ENCODE results near the gene AGAP5.

AGAP5 gene

GRCh38 chr10:73647211-73647874, 50.6 kb downstream of the AGAP5 start:
- TF ChIP-seq CTCF (conservative IDR thresholded peaks at IDR 0.05; ENCODE audit: low read depth, low read length) = no peak
- DNase-seq (ENCODE audit: low read depth) = peak; percentile 42
- peak overlapping the region; percentile 73 for H3K4me3 ChIP-seq (ENCODE audit: low read depth, low read length)

- no peak for DNase-seq (ENCODE audit: low read depth)
- TF ChIP-seq CTCF (conservative IDR thresholded peaks at IDR 0.05; ENCODE audit: low read depth, low read length) = no peak
- H3K4me3 ChIP-seq (ENCODE audit: low read depth, low read length) = no peak overlapping the region
These were observed 51.3 kb downstream of the AGAP5 start for GRCh38 chr10:73646598-73647041.

GRCh38 chr10:73645251-73645650, 52.7 kb downstream of the AGAP5 start:
- DNase-seq (ENCODE audit: low read depth) = no peak
- no peak for TF ChIP-seq CTCF (conservative IDR thresholded peaks at IDR 0.05; ENCODE audit: low read depth, low read length)
- H3K4me3 ChIP-seq (ENCODE audit: low read depth, low read length) = no peak overlapping the region

GRCh38 chr10:73644767-73645166, 53.1 kb downstream of the AGAP5 start:
- no peak for DNase-seq (ENCODE audit: low read depth)
- TF ChIP-seq CTCF (conservative IDR thresholded peaks at IDR 0.05; ENCODE audit: low read depth, low read length) = no peak
- H3K4me3 ChIP-seq (ENCODE audit: low read depth, low read length) = no peak overlapping the region

- peak; percentile 89 for TF ChIP-seq CTCF (conservative IDR thresholded peaks at IDR 0.05; ENCODE audit: low read depth, low read length)
- no peak overlapping the region for H3K4me3 ChIP-seq (ENCODE audit: low read depth, low read length)
- DNase-seq (ENCODE audit: low read depth) = peak; percentile 82
These were observed 53.7 kb downstream of the AGAP5 start for GRCh38 chr10:73644015-73644743.

GRCh38 chr10:73643362-73643761, 54.5 kb downstream of the AGAP5 start:
- no peak for DNase-seq (ENCODE audit: low read depth)
- no peak for TF ChIP-seq CTCF (conservative IDR thresholded peaks at IDR 0.05; ENCODE audit: low read depth, low read length)
- H3K4me3 ChIP-seq (ENCODE audit: low read depth, low read length) = no peak overlapping the region
